Measurements from ENCODE around the gene OR1K1. TPM values are rescaled to one million over a fixed set of nuclear protein-coding genes. Genes with fewer than 3 reads are reported as not detected.

The OR1K1 gene, protein sequence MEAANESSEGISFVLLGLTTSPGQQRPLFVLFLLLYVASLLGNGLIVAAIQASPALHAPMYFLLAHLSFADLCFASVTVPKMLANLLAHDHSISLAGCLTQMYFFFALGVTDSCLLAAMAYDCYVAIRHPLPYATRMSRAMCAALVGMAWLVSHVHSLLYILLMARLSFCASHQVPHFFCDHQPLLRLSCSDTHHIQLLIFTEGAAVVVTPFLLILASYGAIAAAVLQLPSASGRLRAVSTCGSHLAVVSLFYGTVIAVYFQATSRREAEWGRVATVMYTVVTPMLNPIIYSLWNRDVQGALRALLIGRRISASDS
- not detected in 2 replicates for total RNA-seq

DNA sequence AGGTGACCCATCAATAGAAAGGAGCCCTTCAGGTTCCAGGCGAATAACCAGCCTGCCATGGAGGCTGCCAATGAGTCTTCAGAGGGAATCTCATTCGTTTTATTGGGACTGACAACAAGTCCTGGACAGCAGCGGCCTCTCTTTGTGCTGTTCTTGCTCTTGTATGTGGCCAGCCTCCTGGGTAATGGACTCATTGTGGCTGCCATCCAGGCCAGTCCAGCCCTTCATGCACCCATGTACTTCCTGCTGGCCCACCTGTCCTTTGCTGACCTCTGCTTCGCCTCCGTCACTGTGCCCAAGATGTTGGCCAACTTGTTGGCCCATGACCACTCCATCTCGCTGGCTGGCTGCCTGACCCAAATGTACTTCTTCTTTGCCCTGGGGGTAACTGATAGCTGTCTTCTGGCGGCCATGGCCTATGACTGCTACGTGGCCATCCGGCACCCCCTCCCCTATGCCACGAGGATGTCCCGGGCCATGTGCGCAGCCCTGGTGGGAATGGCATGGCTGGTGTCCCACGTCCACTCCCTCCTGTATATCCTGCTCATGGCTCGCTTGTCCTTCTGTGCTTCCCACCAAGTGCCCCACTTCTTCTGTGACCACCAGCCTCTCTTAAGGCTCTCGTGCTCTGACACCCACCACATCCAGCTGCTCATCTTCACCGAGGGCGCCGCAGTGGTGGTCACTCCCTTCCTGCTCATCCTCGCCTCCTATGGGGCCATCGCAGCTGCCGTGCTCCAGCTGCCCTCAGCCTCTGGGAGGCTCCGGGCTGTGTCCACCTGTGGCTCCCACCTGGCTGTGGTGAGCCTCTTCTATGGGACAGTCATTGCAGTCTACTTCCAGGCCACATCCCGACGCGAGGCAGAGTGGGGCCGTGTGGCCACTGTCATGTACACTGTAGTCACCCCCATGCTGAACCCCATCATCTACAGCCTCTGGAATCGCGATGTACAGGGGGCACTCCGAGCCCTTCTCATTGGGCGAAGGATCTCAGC lies at the start of gene OR1K1:
OR1K1 (plus strand) TSS at position 58 of the 995 bp plus-strand sequence; CDS start at position 58, 0 bp downstream.

GRCh38 chr9:122788831-122789230 lies 11.1 kb upstream of the OR1K1 start, which contains the start of gene OR5C1:
Gene OR5C1 (plus strand): TSS chr9:122788933. CDS start chr9:122788933, 0 bp downstream.

Other genes with a start within 250 kb of the OR1K1 start
- gene OR1N2, start 247.0 kb upstream of the OR1K1 start, total RNA-seq = not detected in 2 replicates
- gene OR1L8, start 216.7 kb upstream of the OR1K1 start, total RNA-seq = 0.37 TPM in 1 of 2 replicates, not detected in the other
- not detected in 2 replicates for gene OR1Q1, start 185.4 kb upstream of the OR1K1 start, total RNA-seq
- gene OR1B1, start 142.5 kb upstream of the OR1K1 start, total RNA-seq = not detected in 2 replicates
- not detected in 2 replicates for gene OR1L1, start 138.4 kb upstream of the OR1K1 start, total RNA-seq
- not detected in 2 replicates for gene OR1L3, start 125.0 kb upstream of the OR1K1 start, total RNA-seq
- gene OR1L4, start 76.1 kb upstream of the OR1K1 start, total RNA-seq = not detected in 2 replicates
- gene OR1L6, start 57.8 kb upstream of the OR1K1 start, total RNA-seq = not detected in 2 replicates
- not detected in 2 replicates for gene OR5C1, start 11.2 kb upstream of the OR1K1 start, total RNA-seq
- gene PDCL, start 28.5 kb downstream of the OR1K1 start, total RNA-seq = 16.1 and 16.2 TPM in 2 replicates
- 24.6 and 25.1 TPM in 2 replicates for gene RC3H2, start 105.2 kb downstream of the OR1K1 start, total RNA-seq
- 5.1 and 8.7 TPM in 2 replicates for gene ZBTB6, start 113.2 kb downstream of the OR1K1 start, total RNA-seq
- gene ZBTB26, start 131.4 kb downstream of the OR1K1 start, total RNA-seq = 4.5 and 6.1 TPM in 2 replicates
- gene RABGAP1, start 140.9 kb downstream of the OR1K1 start, total RNA-seq = 12.7 and 21.0 TPM in 2 replicates
- gene GPR21, start 233.5 kb downstream of the OR1K1 start, total RNA-seq = 0.19 and 0.29 TPM in 2 replicates